ENCODE measurements around the gene HOXC5.
A peak's percentile ranks its signal among the peaks of the same experiment; 100 is the strongest.

The HOXC5 gene

GRCh38 chr12:54032627-54033100, at the start of gene HOXC5:
Gene HOXC5, plus strand, starts transcription at chr12:54033050. Its CDS starts 73 bp downstream, at chr12:54033123.
- TF ChIP-seq, protein P1, sequence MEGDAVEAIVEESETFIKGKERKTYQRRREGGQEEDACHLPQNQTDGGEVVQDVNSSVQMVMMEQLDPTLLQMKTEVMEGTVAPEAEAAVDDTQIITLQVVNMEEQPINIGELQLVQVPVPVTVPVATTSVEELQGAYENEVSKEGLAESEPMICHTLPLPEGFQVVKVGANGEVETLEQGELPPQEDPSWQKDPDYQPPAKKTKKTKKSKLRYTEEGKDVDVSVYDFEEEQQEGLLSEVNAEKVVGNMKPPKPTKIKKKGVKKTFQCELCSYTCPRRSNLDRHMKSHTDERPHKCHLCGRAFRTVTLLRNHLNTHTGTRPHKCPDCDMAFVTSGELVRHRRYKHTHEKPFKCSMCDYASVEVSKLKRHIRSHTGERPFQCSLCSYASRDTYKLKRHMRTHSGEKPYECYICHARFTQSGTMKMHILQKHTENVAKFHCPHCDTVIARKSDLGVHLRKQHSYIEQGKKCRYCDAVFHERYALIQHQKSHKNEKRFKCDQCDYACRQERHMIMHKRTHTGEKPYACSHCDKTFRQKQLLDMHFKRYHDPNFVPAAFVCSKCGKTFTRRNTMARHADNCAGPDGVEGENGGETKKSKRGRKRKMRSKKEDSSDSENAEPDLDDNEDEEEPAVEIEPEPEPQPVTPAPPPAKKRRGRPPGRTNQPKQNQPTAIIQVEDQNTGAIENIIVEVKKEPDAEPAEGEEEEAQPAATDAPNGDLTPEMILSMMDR (IDR thresholded peaks at IDR 0.05; ENCODE audit: borderline replicate concordance, control extremely low read depth, extremely low read depth, insufficient read depth, missing control alignments): peak; percentile 89
- DNase-seq (ENCODE audit: low spot score): peak; percentile 89
- in situ Hi-C loops (cut with MboI; ENCODE audit: low sequenced_read_pairs, unreplicated experiment): no loop called here

DNA sequence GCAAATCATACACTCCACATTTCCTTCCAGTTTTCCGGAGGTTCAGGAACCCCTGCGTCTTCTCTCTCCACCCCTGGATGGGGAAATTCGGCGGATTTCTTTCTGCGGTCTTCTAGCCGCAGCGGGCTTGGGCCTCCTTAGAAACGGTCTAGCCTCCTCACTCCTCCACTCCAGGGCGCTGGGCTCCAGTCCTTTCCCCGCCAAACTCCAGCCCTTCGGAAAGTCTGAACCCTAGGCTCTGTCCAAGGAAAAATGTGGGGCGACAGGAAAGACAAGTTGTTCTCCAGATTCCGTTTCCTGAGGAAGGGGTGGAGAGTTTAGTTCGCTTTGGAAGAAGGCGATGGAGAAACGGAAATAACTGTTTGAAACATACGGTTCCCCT, 49.3 kb upstream of the HOXC5 start:
- in situ Hi-C loops (cut with MboI; ENCODE audit: low sequenced_read_pairs, unreplicated experiment): no loop called here
- no peak for DNase-seq (ENCODE audit: low spot score)
- TF ChIP-seq, protein P1 (IDR thresholded peaks at IDR 0.05; ENCODE audit: borderline replicate concordance, control extremely low read depth, extremely low read depth, insufficient read depth, missing control alignments): no peak

DNA sequence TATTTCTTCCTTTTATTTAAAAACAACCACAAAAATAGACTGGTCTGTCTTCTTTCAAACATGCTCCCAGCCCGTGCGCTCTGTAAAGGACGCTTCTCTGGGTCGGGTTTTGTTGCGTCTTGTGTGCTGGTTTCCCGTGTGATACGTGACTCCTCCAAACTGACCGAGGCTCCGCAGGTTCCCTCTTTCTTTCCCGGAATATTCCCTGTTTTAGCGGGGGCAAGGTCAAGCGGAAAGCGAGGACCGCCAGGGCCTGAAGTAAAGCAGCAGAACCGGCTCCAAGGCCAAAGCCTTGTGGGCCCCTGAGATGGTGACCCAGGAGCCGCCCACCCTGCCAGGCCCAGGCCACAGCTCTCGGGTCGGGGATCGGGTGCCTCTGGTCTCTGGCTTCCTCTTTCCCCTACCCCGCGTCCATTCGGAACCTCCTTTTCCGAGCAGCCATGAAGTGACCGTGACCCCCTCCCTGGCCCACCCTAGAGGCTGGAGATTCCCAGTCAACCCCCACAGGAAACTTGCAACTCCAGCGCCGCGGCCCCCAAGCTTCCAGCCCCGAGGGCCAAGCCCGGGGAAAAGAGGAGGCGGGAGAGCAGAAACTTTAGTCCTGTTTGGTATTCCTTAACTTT, 48.8 kb upstream of the HOXC5 start:
- TF ChIP-seq, protein P1 (IDR thresholded peaks at IDR 0.05; ENCODE audit: borderline replicate concordance, control extremely low read depth, extremely low read depth, insufficient read depth, missing control alignments): no peak
- in situ Hi-C loops (cut with MboI; ENCODE audit: low sequenced_read_pairs, unreplicated experiment): no loop called here
- no peak for DNase-seq (ENCODE audit: low spot score)

DNA sequence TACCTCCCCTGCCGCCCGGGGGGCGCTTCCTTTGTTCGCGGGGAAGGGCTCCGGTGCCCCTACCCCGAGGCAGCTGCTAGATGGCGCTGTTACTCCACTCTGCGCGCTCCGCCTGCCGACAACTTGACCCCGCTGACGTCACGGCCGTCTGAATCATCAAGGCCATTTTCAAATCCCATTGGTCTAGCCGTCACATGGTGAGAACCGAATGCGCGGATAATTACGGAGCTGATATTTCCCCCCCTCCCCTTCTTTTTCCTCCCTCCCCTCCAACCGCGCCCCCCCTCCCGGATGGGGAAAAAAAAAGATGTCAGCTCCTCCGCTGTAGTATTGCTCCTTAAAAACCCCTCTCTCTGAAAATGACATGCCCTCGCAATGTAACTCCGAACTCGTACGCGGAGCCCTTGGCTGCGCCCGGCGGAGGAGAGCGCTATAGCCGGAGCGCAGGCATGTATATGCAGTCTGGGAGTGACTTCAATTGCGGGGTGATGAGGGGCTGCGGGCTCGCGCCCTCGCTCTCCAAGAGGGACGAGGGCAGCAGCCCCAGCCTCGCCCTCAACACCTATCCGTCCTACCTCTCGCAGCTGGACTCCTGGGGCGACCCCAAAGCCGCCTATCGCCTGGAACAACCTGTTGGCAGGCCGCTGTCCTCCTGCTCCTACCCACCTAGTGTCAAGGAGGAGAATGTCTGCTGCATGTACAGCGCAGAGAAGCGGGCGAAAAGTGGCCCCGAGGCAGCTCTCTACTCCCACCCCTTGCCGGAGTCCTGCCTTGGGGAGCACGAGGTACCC, 47.8 kb upstream of the HOXC5 start, which contains the start of gene HOXC10:
Gene HOXC10, plus strand, starts transcription at position 246 of the 791 bp plus-strand sequence. Its CDS starts 114 bp downstream, at position 360.
- in situ Hi-C loops (cut with MboI; ENCODE audit: low sequenced_read_pairs, unreplicated experiment): no loop called here
- peak; percentile 91 for DNase-seq (ENCODE audit: low spot score)
- TF ChIP-seq, protein P1 (IDR thresholded peaks at IDR 0.05; ENCODE audit: borderline replicate concordance, control extremely low read depth, extremely low read depth, insufficient read depth, missing control alignments): peak; percentile 93

- in situ Hi-C loops (cut with MboI; ENCODE audit: low sequenced_read_pairs, unreplicated experiment): no loop called here
- DNase-seq (ENCODE audit: low spot score): no peak
These were observed 47.2 kb upstream of the HOXC5 start for GRCh38 chr12:53985692-53985993.

GRCh38 chr12:53985994-53986685, 46.7 kb upstream of the HOXC5 start:
- TF ChIP-seq, protein P1 (IDR thresholded peaks at IDR 0.05; ENCODE audit: borderline replicate concordance, control extremely low read depth, extremely low read depth, insufficient read depth, missing control alignments): no peak
- DNase-seq (ENCODE audit: low spot score): no peak
- in situ Hi-C loops (cut with MboI; ENCODE audit: low sequenced_read_pairs, unreplicated experiment): no loop called here

More at GRCh38 chr12:53985692-53985993, 47.2 kb upstream of the HOXC5 start:
- TF ChIP-seq, protein P1 (IDR thresholded peaks at IDR 0.05; ENCODE audit: borderline replicate concordance, control extremely low read depth, extremely low read depth, insufficient read depth, missing control alignments): no peak
